HG02938 (cell line): ENCODE measurements around the gene NIPAL4.

Experiments used
- ATAC-seq: cut with Tn5 transposase; IDR thresholded peaks from one replicate; pipeline ENCODE4 v1.9.1; 2021; ENCODE audit warnings: mild to moderate bottlenecking, moderate library complexity; ENCODE audit not compliant: unreplicated experiment

NIPAL4 gene

GRCh38 chr5:157511651-157512644 lies 51.9 kb downstream of the NIPAL4 start:
- ATAC-seq, result no peak

DNA sequence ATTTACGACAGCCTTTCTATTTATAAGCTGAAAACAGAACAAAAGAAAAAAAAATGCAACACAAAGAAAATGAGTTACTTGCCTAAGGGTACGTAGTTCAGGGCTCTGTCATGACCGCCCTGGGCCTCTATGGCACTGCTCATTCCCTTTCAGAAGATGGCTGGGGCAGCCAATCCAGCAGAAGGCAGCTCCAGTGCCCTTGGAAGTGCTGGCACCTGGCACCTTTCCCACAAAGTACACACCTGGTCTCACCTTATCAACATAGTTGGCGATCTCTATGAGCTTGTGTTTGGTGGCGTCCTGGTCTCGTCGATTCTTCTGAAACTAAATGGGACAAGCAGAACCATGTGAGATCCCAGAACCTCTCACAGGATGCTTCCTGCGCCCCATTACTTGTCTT lies 53.2 kb downstream of the NIPAL4 start:
- ATAC-seq, result no peak

GRCh38 chr5:157514974-157515373 lies 55.0 kb downstream of the NIPAL4 start:
- ATAC-seq, result no peak

DNA sequence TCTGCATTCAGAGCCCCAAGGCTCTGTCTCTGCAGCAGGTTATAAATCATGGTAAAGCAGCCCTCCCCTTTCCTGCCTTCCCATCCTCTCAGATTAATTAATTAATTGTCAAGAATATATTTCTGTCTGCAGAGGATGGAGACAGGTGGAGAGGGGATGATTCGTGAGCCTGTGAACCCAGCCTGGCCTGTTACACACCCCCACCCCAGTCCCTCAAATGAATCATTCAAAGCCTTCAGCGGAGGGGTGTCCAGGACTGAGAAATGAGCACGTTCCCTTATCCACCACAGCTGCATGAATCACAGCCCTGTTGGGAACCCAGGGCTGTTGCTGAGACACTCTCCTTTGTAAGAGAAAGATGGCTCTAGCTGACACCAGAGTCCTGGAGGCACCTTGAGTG lies 56.0 kb downstream of the NIPAL4 start:
- ATAC-seq, result no peak

DNA sequence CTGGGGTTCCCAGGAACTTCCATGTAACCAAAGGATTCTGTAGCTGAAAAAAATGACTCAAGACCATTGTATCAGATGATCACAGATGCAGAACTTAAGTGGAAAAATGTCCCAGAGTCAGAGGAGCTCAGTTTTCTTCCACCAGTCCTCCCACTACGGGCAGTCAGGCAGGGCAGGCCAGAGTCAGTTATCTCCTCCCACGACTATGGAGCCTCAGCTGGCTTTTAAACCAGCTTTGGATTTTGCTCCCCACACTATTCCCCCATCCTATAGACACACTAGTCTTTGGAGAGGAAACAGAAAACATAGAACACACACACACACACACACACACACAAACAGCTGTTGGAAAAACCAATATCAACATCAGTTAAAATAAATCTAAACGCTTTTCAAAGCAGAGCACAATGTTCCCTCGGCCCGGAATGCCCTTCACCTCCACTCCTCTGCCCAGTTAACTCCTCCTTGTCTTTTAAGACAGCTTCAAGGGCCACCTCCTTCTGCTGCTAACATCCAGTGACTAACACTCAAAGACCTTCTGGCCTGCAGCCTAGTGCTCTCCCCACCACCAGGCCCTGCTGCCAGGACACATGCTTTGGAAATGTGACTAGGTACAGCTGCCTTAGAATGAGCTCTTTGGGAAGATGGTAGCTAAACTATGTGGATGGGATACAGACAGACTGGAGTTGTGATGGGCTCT lies 56.8 kb downstream of the NIPAL4 start:
- no peak for ATAC-seq

- ATAC-seq, result peak; percentile 56
Measured at GRCh38 chr5:157518963-157519362, 59.0 kb downstream of the NIPAL4 start.

- peak; percentile 55 for ATAC-seq
Measured at GRCh38 chr5:157519579-157520253, 59.7 kb downstream of the NIPAL4 start.

DNA sequence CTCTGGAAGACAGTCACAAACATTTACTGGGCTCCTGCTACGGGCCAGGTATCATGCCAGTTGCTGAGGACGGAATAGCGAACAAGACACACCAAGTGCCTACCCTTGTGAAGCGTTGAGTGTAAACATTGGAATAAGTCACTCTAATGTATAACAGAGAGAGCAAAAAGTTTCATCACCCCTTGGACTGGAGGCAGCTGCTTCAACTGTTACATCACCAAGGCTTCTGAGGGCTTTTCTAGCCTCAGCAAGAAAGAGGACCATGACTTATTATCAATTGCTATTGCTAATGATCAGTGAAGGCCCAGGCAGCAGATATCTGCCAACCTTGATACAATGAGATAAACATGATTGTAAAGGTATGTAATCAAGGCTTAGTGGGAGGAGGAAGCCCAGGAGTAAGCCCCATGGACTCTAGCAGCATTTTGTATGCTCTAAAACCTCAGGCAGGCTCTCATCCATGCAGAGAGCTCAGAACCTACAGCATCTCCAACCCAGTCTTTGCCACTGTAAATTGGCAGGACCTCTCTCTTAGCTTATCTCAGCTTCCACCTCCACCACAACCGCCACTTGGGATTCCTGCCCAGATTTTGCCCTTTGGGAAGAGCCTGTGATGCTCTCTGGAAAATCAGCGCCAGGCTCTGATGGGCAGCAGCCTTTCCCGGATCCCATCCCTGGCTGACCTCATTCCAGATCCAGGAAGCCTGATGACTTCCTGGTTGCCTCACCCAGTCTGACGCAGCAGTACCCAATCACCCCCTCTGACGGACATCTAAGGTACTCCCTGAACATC lies 61.1 kb downstream of the NIPAL4 start:
- no peak for ATAC-seq

DNA sequence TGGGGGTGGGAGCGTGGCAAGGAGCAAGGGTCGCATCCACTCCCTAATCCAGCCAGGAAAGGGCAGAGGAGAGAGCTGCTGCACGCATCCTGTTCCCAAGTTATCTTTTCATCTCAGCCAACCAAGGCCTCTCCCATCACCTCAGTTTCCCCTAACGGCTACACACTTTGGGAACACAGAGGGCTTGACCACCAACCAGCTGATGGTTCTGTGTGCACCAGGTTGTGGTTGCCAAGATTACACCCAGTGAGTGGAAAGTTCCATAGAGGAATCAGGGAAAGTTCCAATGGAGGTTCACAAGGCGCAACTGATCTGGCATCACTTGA lies 61.7 kb downstream of the NIPAL4 start:
- ATAC-seq, result no peak

DNA sequence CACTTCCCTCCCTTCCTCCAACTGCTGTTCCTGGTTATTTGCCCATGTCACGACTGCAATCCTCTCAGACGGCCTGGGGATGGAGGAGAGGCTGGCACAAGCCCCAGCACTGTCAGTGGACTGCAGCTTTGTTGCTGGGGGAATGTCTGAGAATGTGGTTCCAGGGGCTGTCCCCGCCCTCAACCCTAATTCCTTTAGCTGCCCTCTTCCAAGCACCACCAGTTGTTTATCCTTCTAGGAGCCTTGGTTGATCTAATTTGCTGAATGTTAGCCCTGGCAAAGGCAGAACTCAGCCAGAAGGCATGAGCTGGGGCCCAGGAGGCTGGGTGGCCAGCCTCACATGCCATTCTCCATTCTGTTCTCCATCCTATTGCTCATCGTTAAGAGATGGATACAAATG lies 64.0 kb downstream of the NIPAL4 start:
- ATAC-seq, result no peak
